Measurements from ENCODE around the gene FAM174C. TPM values are rescaled to one million over a fixed set of nuclear protein-coding genes. Genes with fewer than 3 reads are reported as not detected.

Gene FAM174C
- total RNA-seq, 2 donors from 2014 or later, result 41.8 to 114 TPM

DNA sequence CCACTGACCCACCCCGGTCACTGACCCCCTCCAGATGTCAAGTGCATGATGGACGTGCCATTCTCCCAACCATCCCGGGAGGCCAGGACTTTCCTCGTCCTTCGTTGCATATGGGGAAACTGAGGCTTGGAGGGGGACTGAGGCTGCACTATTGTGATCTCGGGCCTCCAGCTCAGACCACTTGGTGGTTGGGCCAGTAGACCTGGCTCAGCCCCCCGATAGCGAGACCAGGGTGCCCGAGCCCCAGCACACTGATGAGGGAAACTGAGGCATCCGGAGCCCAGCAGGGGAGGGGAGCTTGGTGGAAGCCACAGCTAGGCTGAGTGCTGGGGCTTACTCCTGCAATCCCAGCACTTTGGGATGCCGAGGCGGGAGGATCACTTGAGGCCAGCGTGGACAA is 20.7 kb downstream of the FAM174C start:
- H3K4me3 ChIP-seq, result no peak overlapping the region
- intact Hi-C loops (cut with DNase I), result no loop called here

DNA sequence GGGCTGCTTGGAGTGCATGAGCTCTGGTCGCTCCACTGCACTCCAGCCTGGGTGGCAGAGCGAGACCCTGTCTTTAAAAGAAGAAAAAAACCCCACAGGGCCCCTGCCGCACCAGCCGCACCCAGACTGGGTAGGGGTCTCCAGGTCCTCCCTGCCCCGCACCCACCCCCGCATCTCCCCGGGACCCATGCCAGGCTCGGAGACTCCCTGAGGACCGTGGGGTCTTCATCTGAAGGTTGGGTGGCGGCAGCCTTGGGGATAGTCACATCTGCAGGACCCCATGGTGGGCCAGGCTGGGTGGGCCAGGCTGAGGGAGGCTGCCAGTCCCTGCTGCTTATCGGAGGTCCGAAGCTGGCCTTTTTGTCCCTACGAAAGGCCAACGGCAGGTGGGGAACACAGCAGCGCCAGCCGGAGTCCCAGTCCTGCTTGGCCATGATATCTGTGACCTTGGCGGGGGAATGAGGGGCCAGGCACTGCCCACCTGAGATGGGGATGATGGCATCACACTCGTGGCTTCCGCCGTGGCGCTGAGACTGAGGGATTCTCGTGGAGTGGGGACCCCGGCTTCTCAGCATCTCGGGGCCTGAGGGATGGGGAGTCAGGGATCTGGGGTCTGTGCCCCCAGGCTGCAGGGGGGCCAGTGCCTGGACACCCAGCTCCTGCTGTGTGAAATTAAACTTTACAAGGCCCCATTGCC is 21.4 kb downstream of the FAM174C start:
- TF ChIP-seq, protein P1, sequence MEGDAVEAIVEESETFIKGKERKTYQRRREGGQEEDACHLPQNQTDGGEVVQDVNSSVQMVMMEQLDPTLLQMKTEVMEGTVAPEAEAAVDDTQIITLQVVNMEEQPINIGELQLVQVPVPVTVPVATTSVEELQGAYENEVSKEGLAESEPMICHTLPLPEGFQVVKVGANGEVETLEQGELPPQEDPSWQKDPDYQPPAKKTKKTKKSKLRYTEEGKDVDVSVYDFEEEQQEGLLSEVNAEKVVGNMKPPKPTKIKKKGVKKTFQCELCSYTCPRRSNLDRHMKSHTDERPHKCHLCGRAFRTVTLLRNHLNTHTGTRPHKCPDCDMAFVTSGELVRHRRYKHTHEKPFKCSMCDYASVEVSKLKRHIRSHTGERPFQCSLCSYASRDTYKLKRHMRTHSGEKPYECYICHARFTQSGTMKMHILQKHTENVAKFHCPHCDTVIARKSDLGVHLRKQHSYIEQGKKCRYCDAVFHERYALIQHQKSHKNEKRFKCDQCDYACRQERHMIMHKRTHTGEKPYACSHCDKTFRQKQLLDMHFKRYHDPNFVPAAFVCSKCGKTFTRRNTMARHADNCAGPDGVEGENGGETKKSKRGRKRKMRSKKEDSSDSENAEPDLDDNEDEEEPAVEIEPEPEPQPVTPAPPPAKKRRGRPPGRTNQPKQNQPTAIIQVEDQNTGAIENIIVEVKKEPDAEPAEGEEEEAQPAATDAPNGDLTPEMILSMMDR (IDR thresholded peaks at IDR 0.05), result no peak
- intact Hi-C loops (cut with DNase I), result no loop called here

More for the DNA sequence above, 20.7 kb downstream of the FAM174C start:
- TF ChIP-seq, protein P1 (IDR thresholded peaks at IDR 0.05), result no peak
- no peak overlapping the region for H3K9ac ChIP-seq (ENCODE audit: low read depth in 2 of 2, low read length in 2 of 2)
- no peaks in the 10 kb centered on the region for H3K9me3 ChIP-seq
- H3K4me1 ChIP-seq, result peaks cover 6% of the 10 kb centered on the region
- no peak overlapping the region for H3K27ac ChIP-seq
- H3K27me3 ChIP-seq, result no peaks in the 10 kb centered on the region
- H3K36me3 ChIP-seq, result no peaks in the 10 kb centered on the region
- no peak for DNase-seq

DNA sequence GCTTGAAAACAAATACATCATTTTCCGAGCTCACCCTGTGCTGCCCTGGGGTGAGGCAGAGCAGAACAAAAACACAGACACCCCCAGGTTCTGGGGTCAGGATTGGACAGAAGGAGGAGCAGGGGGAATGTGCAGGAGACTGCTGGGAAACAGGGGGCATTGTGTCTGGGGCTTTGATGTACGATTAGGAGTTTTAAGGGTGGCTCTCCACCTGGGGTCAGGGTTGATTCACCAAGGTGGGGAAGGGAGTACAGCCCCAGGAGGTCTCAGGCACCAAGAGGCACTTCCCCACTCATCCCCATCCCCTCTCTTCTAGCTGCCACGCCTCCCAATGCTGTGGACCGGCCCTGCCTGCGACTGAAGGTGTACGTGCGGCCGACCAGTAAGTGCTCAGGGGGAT is 22.9 kb downstream of the FAM174C start:
- H3K27me3 ChIP-seq, result no peaks in the 10 kb centered on the region
- DNase-seq, result no peak

More for the DNA sequence above, 21.4 kb downstream of the FAM174C start:
- Histone ChIP-seq H3K9me3 (no peaks in the 10 kb centered on the region), H3K36me3 (no peaks in the 10 kb centered on the region), H3K4me1 (no peaks in the 10 kb centered on the region), H3K27me3 (no peaks in the 10 kb centered on the region), H3K27ac (no peak overlapping the region), H3K4me3 (no peak overlapping the region), H3K9ac (ENCODE audit: low read depth in 2 of 2, low read length in 2 of 2) (no peak overlapping the region)
- no peak for DNase-seq

DNA sequence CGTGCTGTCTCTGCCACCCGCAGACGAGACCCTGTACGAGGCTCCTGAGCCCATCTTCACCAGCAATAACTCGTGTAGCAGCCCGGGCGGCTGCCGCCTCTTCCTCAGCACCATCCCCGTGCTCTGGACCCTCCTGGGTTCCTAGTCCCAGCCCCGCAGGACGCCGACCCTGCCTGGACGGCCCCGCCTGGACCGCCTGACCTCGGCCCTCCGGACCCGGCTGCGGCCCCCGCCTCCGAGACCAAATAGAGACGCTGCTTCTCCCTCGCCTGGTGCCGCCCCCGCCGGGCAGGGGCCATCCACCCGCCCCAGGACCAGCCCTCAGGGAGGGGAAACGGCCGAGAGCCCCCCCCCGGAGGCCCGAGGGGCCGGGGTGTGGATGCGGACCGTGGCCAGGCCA is 24.5 kb downstream of the FAM174C start:
- Histone ChIP-seq H3K4me1 (peaks cover 4% of the 10 kb centered on the region), H3K36me3 (no peaks in the 10 kb centered on the region), H3K27me3 (no peaks in the 10 kb centered on the region), H3K4me3 (no peak overlapping the region), H3K27ac (no peak overlapping the region), H3K9ac (ENCODE audit: low read depth in 2 of 2, low read length in 2 of 2) (no peak overlapping the region), H3K9me3 (no peaks in the 10 kb centered on the region)
- no peak for DNase-seq
- TF ChIP-seq, protein P1 (IDR thresholded peaks at IDR 0.05), result no peak
- intact Hi-C loops (cut with DNase I), result no loop called here

More for the DNA sequence above, 22.9 kb downstream of the FAM174C start:
- no peak overlapping the region for H3K4me3 ChIP-seq
- H3K36me3 ChIP-seq, result no peaks in the 10 kb centered on the region
- H3K4me1 ChIP-seq, result no peaks in the 10 kb centered on the region
- H3K9ac ChIP-seq (ENCODE audit: low read depth in 2 of 2, low read length in 2 of 2), result no peak overlapping the region
- intact Hi-C loops (cut with DNase I), result no loop called here
- no peaks in the 10 kb centered on the region for H3K9me3 ChIP-seq
- no peak overlapping the region for H3K27ac ChIP-seq
- TF ChIP-seq, protein P1 (IDR thresholded peaks at IDR 0.05), result no peak

DNA sequence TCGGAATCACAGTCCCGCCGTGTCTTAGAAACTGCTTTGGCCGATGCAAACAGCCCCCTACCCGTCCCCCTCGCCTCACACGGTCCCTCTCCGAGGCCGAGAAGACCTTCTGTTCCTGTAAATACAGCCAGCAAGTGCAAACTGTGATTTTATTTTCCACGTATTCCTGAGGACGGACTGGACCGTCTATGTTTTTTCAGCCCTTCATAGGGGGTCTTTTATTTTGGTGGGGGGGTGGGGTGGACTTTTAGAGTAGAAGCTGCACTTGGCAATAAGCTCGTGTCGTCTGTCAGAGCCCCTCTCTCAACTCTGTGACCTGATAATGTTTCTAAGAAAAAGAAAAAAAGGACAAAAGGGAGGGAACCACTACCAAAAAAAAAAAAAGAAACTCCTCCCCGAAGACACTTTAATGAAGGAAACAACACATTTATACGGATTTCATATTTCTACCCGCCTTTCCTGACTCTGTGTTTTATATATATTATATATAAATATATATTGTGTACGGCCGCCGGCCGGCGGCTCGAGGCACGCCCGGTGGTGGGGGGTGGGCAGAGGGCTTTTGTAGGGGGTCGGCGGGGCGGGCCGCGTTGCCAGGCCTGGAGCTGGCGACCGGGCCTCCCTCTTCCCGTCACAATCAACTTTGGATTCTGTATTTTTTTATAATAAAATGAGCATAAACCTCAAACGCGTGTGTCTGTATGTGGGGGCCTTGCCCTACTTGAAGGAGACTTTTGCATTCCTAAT is 25.6 kb downstream of the FAM174C start:
- Histone ChIP-seq H3K4me3 (no peak overlapping the region), H3K4me1 (peaks cover 6% of the 10 kb centered on the region), H3K9me3 (no peaks in the 10 kb centered on the region), H3K27ac (no peak overlapping the region), H3K27me3 (no peaks in the 10 kb centered on the region), H3K36me3 (no peaks in the 10 kb centered on the region), H3K9ac (ENCODE audit: low read depth in 2 of 2, low read length in 2 of 2) (no peak overlapping the region)
- intact Hi-C loops (cut with DNase I), result no loop called here
- TF ChIP-seq, protein P1 (IDR thresholded peaks at IDR 0.05), result no peak
- no peak for DNase-seq

Data from colonic mucosa (tissue), 4 donors.